HG03097 (cell line): ENCODE data around the gene HS1BP3.

ENCODE experiments used
- ATAC-seq: cut with Tn5 transposase; IDR thresholded peaks from one replicate; pipeline ENCODE4 v1.9.1; 2021; ENCODE audit not compliant: unreplicated experiment, low FRiP score

Gene HS1BP3

GRCh38 chr2:20574930-20575329 lies 76.0 kb downstream of the HS1BP3 start:
- no peak for ATAC-seq

GRCh38 chr2:20574423-20574911 lies 76.4 kb downstream of the HS1BP3 start:
- ATAC-seq: no peak

- no peak for ATAC-seq
Measured at GRCh38 chr2:20573620-20574422, 77.1 kb downstream of the HS1BP3 start.

- no peak for ATAC-seq
Measured at GRCh38 chr2:20572221-20572620, 78.7 kb downstream of the HS1BP3 start.

- no peak for ATAC-seq
Measured at GRCh38 chr2:20571644-20572215, 79.2 kb downstream of the HS1BP3 start.

- ATAC-seq: no peak
Measured at GRCh38 chr2:20571231-20571630, 79.7 kb downstream of the HS1BP3 start.

- ATAC-seq: no peak
Measured at GRCh38 chr2:20570249-20570648, 80.6 kb downstream of the HS1BP3 start.

- no peak for ATAC-seq
Measured at GRCh38 chr2:20569464-20570223, 81.3 kb downstream of the HS1BP3 start.

GRCh38 chr2:20568501-20569463 lies 82.1 kb downstream of the HS1BP3 start:
- no peak for ATAC-seq

GRCh38 chr2:20567926-20568179 lies 83.0 kb downstream of the HS1BP3 start:
- ATAC-seq: no peak
